ENCODE results near the gene LAIR2.
"Not testable (repeated sequence)": the region's sequence is repeated elsewhere in the genome, so short reads cannot be mapped to it uniquely, and the experiment has no call there.

The LAIR2 gene

DNA sequence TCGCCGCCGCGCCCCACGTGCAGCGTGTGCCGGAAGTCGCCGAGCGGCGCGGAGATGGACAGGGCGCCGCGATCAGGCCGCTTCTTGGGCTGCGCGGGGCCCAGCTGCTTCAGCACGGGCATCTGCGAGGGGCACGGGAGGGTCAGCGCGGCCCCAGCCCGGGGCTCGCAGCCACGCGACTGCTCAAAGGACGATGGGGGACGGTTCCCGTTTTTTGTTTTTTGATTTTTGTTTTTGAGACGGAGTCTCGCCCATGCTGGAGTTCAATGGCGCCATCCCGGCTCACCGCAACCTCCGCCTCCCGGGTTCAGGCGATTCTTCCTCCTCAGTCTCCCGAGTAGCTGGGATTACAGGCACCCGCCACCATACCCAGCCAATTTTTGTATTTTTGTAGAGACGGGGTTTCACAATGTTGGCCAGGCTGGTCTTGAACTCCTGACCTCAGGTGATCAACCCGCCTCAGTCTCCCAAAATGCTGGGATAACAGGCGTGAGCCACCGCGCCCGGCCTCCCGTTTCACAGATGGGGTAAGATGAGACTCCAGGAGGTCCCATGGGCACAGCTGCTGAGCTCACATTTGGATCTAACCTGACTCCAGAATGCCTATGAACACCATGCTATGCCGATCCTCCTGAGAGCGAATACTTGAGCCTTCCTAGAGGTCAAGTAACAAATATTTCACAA lies 37.1 kb upstream of the LAIR2 start:
- Histone ChIP-seq H3K27ac (replicated peaks) (no peak overlapping the region), H3K4me3 (replicated peaks; ENCODE audit: insufficient read depth, low read length) (no peak overlapping the region), H3K27me3 (ENCODE audit: insufficient read depth, poor library complexity, severe bottlenecking) (peaks cover 31% of the 10 kb centered on the region)
- TF ChIP-seq, protein P1, sequence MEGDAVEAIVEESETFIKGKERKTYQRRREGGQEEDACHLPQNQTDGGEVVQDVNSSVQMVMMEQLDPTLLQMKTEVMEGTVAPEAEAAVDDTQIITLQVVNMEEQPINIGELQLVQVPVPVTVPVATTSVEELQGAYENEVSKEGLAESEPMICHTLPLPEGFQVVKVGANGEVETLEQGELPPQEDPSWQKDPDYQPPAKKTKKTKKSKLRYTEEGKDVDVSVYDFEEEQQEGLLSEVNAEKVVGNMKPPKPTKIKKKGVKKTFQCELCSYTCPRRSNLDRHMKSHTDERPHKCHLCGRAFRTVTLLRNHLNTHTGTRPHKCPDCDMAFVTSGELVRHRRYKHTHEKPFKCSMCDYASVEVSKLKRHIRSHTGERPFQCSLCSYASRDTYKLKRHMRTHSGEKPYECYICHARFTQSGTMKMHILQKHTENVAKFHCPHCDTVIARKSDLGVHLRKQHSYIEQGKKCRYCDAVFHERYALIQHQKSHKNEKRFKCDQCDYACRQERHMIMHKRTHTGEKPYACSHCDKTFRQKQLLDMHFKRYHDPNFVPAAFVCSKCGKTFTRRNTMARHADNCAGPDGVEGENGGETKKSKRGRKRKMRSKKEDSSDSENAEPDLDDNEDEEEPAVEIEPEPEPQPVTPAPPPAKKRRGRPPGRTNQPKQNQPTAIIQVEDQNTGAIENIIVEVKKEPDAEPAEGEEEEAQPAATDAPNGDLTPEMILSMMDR (IDR thresholded peaks at IDR 0.05; ENCODE audit: insufficient read depth, low read length) = no peak
- no peak for TF ChIP-seq SPI1 (IDR thresholded peaks at IDR 0.05; ENCODE audit: borderline replicate concordance, low read depth)
- TF ChIP-seq, protein P2, sequence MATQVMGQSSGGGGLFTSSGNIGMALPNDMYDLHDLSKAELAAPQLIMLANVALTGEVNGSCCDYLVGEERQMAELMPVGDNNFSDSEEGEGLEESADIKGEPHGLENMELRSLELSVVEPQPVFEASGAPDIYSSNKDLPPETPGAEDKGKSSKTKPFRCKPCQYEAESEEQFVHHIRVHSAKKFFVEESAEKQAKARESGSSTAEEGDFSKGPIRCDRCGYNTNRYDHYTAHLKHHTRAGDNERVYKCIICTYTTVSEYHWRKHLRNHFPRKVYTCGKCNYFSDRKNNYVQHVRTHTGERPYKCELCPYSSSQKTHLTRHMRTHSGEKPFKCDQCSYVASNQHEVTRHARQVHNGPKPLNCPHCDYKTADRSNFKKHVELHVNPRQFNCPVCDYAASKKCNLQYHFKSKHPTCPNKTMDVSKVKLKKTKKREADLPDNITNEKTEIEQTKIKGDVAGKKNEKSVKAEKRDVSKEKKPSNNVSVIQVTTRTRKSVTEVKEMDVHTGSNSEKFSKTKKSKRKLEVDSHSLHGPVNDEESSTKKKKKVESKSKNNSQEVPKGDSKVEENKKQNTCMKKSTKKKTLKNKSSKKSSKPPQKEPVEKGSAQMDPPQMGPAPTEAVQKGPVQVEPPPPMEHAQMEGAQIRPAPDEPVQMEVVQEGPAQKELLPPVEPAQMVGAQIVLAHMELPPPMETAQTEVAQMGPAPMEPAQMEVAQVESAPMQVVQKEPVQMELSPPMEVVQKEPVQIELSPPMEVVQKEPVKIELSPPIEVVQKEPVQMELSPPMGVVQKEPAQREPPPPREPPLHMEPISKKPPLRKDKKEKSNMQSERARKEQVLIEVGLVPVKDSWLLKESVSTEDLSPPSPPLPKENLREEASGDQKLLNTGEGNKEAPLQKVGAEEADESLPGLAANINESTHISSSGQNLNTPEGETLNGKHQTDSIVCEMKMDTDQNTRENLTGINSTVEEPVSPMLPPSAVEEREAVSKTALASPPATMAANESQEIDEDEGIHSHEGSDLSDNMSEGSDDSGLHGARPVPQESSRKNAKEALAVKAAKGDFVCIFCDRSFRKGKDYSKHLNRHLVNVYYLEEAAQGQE (IDR thresholded peaks at IDR 0.05; ENCODE audit: insufficient replicate concordance, low read depth) = no peak
- TF ChIP-seq POLR2AphosphoS5 (IDR thresholded peaks at IDR 0.05; ENCODE audit: low read depth) = no peak
- no peak for TF ChIP-seq GABPA (IDR thresholded peaks at IDR 0.05; ENCODE audit: low read depth)
- DNase-seq (ENCODE audit: low read depth in 1 of 2, low spot score in 1 of 2) = no peak

DNA sequence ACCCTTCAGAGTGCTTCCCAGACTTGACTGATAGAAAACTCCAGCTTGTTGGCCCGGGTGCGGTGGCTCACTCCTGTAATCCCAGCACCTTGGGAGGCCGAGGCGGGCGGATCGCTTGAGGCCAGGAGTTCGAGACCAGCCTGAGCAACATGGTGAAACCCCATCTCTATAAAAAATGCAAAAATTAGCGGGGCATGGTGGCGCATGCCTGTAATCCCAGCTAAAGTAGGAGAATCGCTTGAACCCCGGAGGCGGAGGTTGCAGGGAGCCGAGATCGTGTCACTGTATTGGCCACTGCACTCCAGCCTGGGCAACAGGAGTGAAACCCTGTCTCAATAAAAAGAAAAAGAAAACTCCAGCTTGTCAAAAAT lies 36.5 kb upstream of the LAIR2 start:
- peaks cover 36% of the 10 kb centered on the region for H3K27me3 ChIP-seq (ENCODE audit: insufficient read depth, poor library complexity, severe bottlenecking)
- DNase-seq (ENCODE audit: low read depth in 1 of 2, low spot score in 1 of 2); H3K27ac ChIP-seq (replicated peaks); H3K4me3 ChIP-seq (replicated peaks; ENCODE audit: insufficient read depth, low read length): not testable (repeated sequence)

DNA sequence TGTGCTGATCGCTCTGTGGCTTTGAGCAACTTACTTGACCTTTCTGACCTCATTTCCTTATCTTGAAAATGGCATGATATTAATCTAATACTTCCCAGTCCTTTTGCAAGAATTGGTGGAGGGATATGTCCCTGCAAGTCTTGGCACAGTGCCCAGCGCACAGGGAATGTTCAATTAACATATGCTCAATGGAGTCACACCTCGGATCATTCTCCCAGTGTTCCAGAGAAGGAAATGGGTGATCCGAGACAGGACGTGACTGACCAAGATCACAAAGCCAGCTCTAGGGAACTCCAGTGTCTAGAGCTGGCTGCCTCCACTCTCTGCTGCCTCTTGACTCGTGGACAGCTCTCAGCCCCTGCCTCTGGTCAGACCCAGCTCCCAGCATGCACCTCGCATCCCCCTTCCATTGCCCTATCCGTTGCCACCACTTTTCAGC lies 33.1 kb upstream of the LAIR2 start:
- no peak for TF ChIP-seq POLR2AphosphoS5 (IDR thresholded peaks at IDR 0.05; ENCODE audit: low read depth)
- TF ChIP-seq, protein P2 (IDR thresholded peaks at IDR 0.05; ENCODE audit: insufficient replicate concordance, low read depth) = no peak
- TF ChIP-seq, protein P1 (IDR thresholded peaks at IDR 0.05; ENCODE audit: insufficient read depth, low read length) = no peak
- no peak for TF ChIP-seq SPI1 (IDR thresholded peaks at IDR 0.05; ENCODE audit: borderline replicate concordance, low read depth)
- no peak for TF ChIP-seq GABPA (IDR thresholded peaks at IDR 0.05; ENCODE audit: low read depth)
- peaks cover 52% of the 10 kb centered on the region for H3K27me3 ChIP-seq (ENCODE audit: insufficient read depth, poor library complexity, severe bottlenecking)
- H3K27ac ChIP-seq (replicated peaks) = no peak overlapping the region
- DNase-seq (ENCODE audit: low read depth in 1 of 2, low spot score in 1 of 2) = no peak
- H3K4me3 ChIP-seq (replicated peaks; ENCODE audit: insufficient read depth, low read length) = no peak overlapping the region

DNA sequence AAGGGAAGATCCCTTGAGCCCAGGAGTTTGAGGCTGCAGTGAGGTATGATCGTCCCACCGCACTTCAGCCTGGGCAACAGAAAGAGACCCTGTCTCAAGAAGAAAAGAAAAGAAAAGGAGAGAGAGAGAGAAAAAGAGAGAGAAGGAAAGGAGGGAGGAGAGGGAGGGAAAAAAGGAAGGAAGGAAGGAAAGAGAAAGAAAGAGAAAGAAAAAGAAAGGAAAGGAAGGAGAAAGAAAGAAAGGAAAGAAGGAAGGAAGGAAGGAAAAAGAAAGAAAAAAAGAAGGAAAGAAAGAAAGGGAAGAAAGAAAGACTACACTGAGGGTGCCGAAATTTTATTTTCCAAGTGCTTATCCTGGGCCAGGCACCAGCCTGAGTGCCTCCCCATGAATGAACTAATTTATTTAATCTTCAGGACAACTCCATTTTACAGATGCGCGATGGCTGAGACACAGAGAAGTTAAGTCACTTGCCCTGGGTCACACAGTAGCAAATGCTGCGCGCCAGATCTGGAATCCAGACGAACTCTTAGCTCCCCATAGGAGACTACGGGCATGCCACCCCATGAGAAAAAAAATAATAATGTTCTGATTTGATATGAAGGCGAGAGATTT lies 32.2 kb upstream of the LAIR2 start:
- Histone ChIP-seq H3K4me3 (replicated peaks; ENCODE audit: insufficient read depth, low read length) (no peak overlapping the region), H3K27me3 (ENCODE audit: insufficient read depth, poor library complexity, severe bottlenecking) (peaks cover 57% of the 10 kb centered on the region), H3K27ac (replicated peaks) (no peak overlapping the region)
- TF ChIP-seq, protein P1 (IDR thresholded peaks at IDR 0.05; ENCODE audit: insufficient read depth, low read length) = no peak
- TF ChIP-seq SPI1 (IDR thresholded peaks at IDR 0.05; ENCODE audit: borderline replicate concordance, low read depth) (no peak), GABPA (IDR thresholded peaks at IDR 0.05; ENCODE audit: low read depth) (no peak), POLR2AphosphoS5 (IDR thresholded peaks at IDR 0.05; ENCODE audit: low read depth) (no peak)
- TF ChIP-seq, protein P2 (IDR thresholded peaks at IDR 0.05; ENCODE audit: insufficient replicate concordance, low read depth) = no peak
- no peak for DNase-seq (ENCODE audit: low read depth in 1 of 2, low spot score in 1 of 2)
